HG02678 (cell line): Measurements from ENCODE around the gene DENND1A.
"Not testable (repeated sequence)": the region's sequence is repeated elsewhere in the genome, so short reads cannot be mapped to it uniquely, and the experiment has no call there.

Experiments used
- ATAC-seq: cut with Tn5 transposase; IDR thresholded peaks from one replicate; pipeline ENCODE4 v1.9.1; 2021; ENCODE audit warnings: mild to moderate bottlenecking, moderate library complexity; ENCODE audit not compliant: unreplicated experiment

DENND1A gene

GRCh38 chr9:123447934-123448646 is 481.8 kb downstream of the DENND1A start:
- no peak for ATAC-seq

DNA sequence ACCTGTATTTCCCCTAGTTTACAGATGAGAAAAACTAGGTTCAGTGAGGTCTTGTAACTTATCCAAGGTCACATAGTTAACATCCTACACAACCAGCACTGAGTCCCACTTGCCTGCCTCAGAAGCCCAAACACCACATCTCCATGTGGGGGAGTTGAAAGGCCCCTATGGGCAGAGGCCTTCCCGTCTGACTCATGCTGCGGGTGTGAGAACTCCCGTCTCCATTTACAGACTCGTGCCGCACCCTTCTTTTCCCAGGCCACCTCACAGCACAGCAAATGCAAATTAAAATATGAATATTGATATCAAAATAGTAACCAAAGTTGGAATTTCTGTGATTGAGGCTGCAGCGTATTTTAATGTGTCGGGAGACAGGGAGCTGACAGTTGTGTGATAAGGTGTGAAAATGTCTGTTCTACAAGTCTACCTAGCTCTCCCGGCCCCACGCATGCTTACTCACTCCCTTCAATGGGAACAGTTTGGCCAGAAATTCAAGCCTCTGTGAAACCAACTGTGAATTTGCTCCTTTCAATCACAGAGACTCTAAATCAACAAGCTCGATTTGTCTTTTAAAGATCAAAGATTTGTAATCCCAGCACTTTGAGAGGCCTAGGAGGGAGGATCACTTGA is 483.8 kb downstream of the DENND1A start:
- ATAC-seq, result no peak

GRCh38 chr9:123445116-123445515 is 484.8 kb downstream of the DENND1A start:
- no peak for ATAC-seq

DNA sequence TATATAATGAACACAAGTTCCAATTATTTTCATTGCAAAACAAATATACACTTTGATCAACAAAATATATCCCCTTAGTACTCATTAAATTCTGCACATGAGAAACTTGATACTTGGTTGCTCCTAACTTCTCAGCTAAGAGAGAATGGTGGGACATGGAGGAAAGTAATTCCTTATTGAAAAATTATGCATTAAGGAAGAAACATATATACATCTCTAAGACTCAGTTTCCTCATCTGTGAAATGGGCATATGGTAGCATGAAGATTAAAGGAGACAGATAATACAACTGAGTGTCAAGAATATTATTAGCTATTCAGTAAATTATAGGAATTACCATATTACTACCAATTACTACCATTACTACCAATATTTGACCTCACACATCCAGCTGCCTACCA is 488.2 kb downstream of the DENND1A start:
- no peak for ATAC-seq

DNA sequence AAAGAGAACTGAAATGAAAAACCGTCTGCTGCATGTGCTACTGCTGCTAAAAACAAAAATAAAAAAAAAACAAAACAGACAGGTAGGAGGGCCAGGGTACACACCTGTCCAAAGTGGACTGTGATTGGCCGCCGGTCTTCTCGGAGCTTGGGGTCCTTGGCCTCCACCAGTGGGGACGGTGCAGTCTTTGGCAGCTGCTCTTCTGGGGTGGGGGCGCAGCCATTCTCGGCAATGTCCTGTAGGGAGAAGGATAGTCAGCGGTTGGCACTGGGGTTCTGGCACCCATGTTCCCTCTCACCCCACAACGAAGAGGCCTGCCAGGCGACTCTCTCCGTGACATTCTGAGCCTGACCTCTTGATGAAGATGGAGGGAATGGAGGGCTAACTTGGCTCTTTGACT is 489.7 kb downstream of the DENND1A start:
- ATAC-seq, result no peak

GRCh38 chr9:123438821-123439220 is 491.1 kb downstream of the DENND1A start:
- ATAC-seq, result no peak

- ATAC-seq, result no peak
These were observed 491.6 kb downstream of the DENND1A start for GRCh38 chr9:123438321-123438720.

DNA sequence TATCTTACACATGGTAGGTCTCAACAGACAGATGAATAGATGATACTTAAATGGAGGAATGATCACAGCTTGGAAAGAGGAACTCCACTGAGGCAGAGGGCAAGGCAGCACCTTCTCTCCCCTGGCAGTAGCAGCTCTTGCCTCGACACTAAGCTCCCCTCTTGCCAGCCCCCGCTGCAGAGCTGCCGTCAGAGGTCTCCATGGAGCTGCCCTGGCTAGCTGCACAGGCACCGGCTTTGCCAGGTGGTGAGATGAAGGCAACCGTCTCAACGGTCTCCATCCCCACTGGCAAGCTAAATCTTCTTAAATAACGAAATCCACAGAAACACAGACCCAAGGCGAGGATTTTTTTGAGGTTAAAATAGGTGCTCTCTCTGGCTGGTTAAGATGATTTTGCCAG is 492.7 kb downstream of the DENND1A start:
- ATAC-seq, result no peak

DNA sequence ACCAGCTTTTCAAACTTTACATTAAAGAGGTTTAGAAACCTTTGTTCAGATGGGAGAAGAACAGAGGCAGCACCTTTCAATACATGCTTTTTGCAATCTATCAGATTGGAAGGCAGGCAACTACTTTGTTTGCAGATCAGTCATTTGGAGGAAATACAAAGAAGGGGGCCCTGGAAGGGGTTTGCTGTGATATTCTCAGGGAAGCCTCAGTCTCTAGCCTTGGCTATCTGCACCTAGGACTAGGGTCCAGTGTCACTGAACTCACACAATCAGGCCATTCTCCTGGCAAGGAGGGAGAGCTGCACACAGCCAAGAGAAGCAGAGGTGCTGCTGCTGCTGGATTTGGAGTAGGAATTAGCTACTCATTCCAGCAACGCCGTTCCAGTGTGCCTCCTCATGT is 494.5 kb downstream of the DENND1A start:
- no peak for ATAC-seq

GRCh38 chr9:123434619-123435240 is 495.2 kb downstream of the DENND1A start:
- ATAC-seq, result no peak

DNA sequence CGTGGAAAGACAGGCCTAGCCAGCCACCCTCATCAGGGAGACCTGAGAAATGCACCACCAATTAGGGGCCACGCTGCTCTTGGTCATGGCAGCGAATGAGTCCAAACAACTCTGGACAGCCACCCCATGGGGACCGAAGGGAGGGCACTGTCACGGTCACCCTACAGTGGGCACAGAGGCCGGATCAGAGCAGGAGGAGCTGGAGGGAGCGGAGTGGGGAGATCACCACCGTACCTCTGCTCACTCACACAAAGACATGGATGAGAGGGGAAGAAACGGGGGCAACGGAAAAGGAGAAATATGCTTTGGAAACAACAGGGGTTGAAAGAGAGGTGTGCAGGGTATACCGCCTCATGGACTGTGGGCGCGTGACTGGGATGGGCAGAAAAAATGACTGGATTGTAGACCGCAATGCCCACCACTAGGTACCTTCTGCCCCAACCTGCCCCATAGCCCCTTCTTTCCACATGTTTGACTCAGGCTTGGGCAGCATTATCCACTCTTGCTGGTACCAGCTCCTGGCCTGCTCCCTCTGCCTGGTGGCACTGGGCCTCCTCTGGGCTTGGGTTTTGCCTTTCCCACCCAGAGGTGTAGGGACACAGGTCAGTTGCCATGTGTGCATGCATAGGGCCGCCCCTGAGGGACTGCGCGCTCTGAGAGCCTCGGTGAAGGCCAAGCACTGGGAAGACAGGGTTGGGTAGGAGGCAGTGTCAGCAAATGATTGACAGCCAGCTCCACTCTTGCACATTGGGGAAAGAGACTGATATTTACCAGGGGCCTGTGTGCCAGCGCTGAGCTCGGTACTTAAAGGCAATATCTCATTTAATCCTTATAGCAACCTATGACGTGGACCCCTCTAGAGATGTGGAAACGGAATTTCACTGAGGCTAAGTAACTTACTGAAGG is 497.3 kb downstream of the DENND1A start:
- no peak for ATAC-seq

GRCh38 chr9:123431581-123431980 is 498.3 kb downstream of the DENND1A start:
- ATAC-seq, result no peak

DNA sequence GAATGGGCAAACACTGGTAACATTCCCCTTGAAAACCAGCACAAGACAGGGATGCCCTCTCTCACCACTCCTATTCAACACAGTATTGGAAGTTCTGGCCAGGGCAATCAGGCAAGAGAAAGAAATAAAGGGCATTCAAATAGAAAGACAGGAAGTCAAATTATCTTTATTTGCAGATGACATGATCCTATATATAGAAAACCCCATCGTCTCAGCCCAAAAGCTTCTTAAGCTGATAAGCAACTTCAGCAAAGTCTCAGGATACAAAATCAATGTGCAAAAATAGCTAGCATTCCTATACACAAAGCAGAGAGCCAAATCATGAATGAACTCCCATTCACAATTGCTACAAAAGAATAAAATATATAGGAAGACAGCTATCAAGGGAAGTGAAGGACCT is 501.5 kb downstream of the DENND1A start:
- ATAC-seq, result not testable (repeated sequence)

GRCh38 chr9:123426406-123426805 is 503.5 kb downstream of the DENND1A start:
- ATAC-seq, result no peak

DNA sequence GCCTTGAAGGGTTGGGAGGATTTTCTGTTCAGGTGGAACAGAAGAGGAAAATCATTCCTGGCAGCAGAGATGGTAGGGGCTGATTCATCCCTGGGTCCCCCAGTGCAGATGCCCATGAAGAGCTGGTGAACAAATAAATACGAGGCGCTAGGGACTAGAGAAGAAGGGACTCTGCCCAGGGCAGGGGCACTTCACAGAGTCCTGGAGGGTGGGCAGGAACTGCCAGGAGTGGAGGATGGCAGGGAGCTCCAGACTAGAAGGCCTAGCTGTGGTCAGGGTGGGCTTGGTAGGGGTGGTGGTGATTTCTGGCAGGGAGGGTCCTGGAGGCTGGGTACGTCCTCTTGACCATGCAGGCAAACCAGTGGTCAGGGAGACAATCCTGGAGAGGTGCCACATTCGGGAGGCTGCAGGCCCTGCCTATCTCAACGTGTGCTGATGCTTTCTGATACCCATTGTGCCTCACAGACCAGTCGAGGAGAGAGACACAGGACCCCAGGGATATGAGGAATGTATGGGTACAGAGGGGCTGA is 504.0 kb downstream of the DENND1A start:
- no peak for ATAC-seq

DNA sequence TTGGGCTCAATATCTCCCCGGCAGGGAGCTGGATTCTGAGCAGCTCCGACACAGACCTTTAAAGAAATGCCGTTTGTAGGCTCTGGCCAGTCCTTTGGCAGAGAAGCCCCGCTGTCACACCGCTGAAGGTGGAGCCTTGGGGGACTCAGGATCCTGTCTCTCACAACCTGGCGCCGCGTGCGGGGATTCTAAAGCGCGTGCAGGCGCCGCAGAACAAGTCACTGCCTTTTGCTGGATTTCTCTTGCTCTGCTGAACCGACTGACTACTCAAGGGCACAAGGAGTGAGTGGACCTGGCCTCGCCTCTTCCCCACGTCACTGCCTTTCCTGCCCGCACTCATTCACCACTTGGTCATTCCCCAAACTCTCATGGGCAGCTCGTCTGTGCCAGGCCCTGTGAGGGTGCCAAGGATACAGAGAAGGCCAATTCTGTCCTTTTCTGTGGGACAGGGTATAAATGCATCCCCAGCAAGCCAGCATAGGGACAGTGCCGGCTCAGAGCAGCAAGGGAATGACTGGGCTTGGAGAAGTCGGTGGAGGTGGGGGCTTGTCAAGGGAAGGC is 504.6 kb downstream of the DENND1A start:
- no peak for ATAC-seq

GRCh38 chr9:123424552-123425225 is 505.2 kb downstream of the DENND1A start:
- ATAC-seq, result no peak

- ATAC-seq, result no peak
These were observed 505.8 kb downstream of the DENND1A start for GRCh38 chr9:123424131-123424530.

DNA sequence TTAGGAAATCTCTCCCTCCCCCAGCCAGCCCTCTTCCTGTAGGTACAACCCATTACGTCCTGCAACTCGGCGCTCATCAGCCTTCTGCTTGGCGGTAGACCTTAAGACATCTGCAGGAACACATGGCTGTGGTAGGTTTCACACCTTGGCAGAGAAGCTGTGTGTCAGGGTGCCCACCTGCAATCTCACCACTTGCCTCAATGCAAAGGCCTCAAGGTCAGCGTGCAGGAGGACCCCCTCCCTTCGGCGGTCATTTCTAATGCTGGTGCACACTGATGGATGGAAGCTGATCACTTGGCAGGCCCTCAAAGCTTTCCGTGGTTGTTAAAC is 506.6 kb downstream of the DENND1A start:
- no peak for ATAC-seq

- no peak for ATAC-seq
These were observed 507.2 kb downstream of the DENND1A start for GRCh38 chr9:123422635-123423310.
